Measurements from ENCODE around the gene TBC1D16.

DNA sequence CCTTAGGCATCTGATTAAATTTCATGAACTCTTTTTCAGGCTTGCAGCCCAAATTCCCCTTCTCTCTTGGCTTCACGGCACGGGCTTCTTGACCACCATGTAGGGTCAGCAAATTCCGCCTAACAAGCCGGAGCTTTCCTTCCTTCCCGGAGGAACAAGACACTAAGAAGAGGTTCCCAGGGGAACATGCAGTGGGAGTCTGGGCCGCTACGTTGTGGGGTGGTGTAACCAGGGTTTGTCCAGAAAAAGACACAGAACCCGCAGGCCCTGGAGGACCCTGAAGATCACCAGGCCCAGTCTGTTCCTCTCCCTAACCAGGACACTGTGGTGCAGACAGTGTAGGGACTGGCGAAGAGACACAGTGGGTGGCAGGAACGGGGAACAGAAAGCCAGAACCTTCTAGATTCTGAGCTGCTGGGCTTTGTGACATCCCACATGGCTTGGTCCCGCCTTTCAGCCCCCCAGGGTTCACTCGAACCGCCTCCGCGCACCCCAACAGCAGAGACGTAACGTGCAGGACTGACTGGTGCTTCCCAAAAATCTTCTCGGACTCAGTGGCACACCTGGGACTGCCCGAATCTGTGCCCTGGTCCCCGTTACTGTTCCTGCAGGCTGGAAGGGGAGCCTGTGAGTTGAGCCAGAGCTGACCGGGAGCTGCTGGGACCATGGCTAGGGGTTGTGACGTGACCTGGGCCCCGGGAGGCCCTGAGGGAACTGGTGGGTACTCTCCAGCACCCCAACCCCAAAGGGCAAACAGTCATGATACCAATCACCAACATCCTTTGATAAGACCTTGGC, 55.2 kb downstream of the TBC1D16 start:
- no peak for TF ChIP-seq POLR2A (IDR thresholded peaks at IDR 0.05)
- TF ChIP-seq, protein P1, sequence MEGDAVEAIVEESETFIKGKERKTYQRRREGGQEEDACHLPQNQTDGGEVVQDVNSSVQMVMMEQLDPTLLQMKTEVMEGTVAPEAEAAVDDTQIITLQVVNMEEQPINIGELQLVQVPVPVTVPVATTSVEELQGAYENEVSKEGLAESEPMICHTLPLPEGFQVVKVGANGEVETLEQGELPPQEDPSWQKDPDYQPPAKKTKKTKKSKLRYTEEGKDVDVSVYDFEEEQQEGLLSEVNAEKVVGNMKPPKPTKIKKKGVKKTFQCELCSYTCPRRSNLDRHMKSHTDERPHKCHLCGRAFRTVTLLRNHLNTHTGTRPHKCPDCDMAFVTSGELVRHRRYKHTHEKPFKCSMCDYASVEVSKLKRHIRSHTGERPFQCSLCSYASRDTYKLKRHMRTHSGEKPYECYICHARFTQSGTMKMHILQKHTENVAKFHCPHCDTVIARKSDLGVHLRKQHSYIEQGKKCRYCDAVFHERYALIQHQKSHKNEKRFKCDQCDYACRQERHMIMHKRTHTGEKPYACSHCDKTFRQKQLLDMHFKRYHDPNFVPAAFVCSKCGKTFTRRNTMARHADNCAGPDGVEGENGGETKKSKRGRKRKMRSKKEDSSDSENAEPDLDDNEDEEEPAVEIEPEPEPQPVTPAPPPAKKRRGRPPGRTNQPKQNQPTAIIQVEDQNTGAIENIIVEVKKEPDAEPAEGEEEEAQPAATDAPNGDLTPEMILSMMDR (IDR thresholded peaks at IDR 0.05): no peak

Measured in Peyer's patch (tissue), 4 donors.